Non-pigmented ciliary epithelial cell (primary cell): ENCODE results near the gene GCA.

Source experiments
- DNase-seq: peaks from one replicate; pipeline ENCODE4 v3.0.0-alpha.2; 2010; ENCODE audit warnings: low read depth

GCA gene

GRCh38 chr2:162328424-162329157 lies 15.3 kb upstream of the GCA start:
- DNase-seq: no peak

GRCh38 chr2:162330881-162331280 lies 13.1 kb upstream of the GCA start:
- DNase-seq: no peak

- DNase-seq: no peak
These were observed 10.0 kb upstream of the GCA start for GRCh38 chr2:162333968-162334367.

- DNase-seq: no peak
These were observed 6.1 kb upstream of the GCA start for GRCh38 chr2:162337868-162338267.

GRCh38 chr2:162340822-162341221 lies 3.1 kb upstream of the GCA start:
- DNase-seq: no peak

- DNase-seq: no peak
These were observed 1.6 kb upstream of the GCA start for GRCh38 chr2:162342321-162342720.

- no peak for DNase-seq
These were observed 1.1 kb upstream of the GCA start for GRCh38 chr2:162342841-162343240.

GRCh38 chr2:162343492-162343823 lies 474 bp upstream of the GCA start:
- no peak for DNase-seq

GRCh38 chr2:162344617-162344950 lies 652 bp downstream of the GCA start:
- DNase-seq: no peak

- DNase-seq: no peak
These were observed 21.5 kb downstream of the GCA start for GRCh38 chr2:162365392-162365791.

- DNase-seq: no peak
These were observed 24.6 kb downstream of the GCA start for GRCh38 chr2:162368494-162368893.

GRCh38 chr2:162369551-162369950 lies 25.6 kb downstream of the GCA start:
- no peak for DNase-seq

GRCh38 chr2:162370931-162371330 lies 27.0 kb downstream of the GCA start:
- no peak for DNase-seq

GRCh38 chr2:162372818-162373217 lies 28.9 kb downstream of the GCA start:
- DNase-seq: no peak

GRCh38 chr2:162379719-162380580 lies 36.0 kb downstream of the GCA start:
- DNase-seq: no peak

GRCh38 chr2:162381851-162382250 lies 37.9 kb downstream of the GCA start:
- DNase-seq: no peak

GRCh38 chr2:162382278-162382677 lies 38.3 kb downstream of the GCA start:
- DNase-seq: peak; percentile 17

- no peak for DNase-seq
These were observed 41.6 kb downstream of the GCA start for GRCh38 chr2:162385536-162385935.

- no peak for DNase-seq
These were observed 46.9 kb downstream of the GCA start for GRCh38 chr2:162390801-162391200.

GRCh38 chr2:162400336-162400735 lies 56.4 kb downstream of the GCA start:
- DNase-seq: no peak

- DNase-seq: no peak
These were observed 57.9 kb downstream of the GCA start for GRCh38 chr2:162401871-162402270.

- DNase-seq: peak; percentile 32
These were observed 60.0 kb downstream of the GCA start for GRCh38 chr2:162403884-162404283.
